ENCODE results near the gene RPS6KA2.

The RPS6KA2 gene

DNA sequence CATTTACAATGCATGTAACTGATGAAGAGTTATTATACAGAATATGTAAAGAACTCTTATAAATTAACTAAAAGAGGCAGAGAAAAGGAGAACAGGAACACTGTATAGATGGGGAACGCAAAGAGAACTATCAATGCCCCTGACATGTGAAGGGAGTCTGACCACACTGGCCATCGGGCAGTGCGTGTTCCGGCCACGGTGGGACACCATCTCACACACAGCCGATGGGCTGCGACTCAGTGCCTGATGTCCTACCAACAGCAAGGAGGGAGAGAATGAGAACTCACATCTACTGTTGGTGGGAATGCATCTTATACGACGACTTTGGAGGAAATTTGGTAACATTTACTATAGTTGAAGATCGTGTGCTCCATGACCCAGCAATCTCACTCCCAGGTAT lies 25.1 kb downstream of the RPS6KA2 start:
- H3K4me3 ChIP-seq (ENCODE audit: low read depth, low read length): no peak overlapping the region
- TF ChIP-seq CTCF (IDR thresholded peaks at IDR 0.05; ENCODE audit: insufficient read depth, low read length, missing control alignments): no peak
- no peak for DNase-seq (ENCODE audit: low read depth, low spot score)
- ChIA-PET POLR2A (no interaction called here), CTCF (interaction anchor here (1.5 kb wide), 1 partner anchor 13 kb away, joined by 3 read pairs; no protein-coding TSS in a partner anchor)

- ChIA-PET POLR2A (interaction anchor here (0.7 kb wide), 1 partner anchor 259 kb away, joined by 4 read pairs; no protein-coding TSS in a partner anchor), CTCF (interaction anchor here (1.0 to 3.6 kb wide), 4 partner anchors 11 to 26 kb away, joined by 3 to 21 read pairs (median 4); no protein-coding TSS in a partner anchor)
- DNase-seq (ENCODE audit: low read depth, low spot score): no peak
- TF ChIP-seq CTCF (IDR thresholded peaks at IDR 0.05; ENCODE audit: insufficient read depth, low read length, missing control alignments): no peak
- no peak overlapping the region for H3K4me3 ChIP-seq (ENCODE audit: low read depth, low read length)
Observed at GRCh38 chr6:166600931-166601330, 26.1 kb downstream of the RPS6KA2 start.

- no peak for DNase-seq (ENCODE audit: low read depth, low spot score)
- POLR2A ChIA-PET: no interaction called here
- TF ChIP-seq CTCF (IDR thresholded peaks at IDR 0.05; ENCODE audit: insufficient read depth, low read length, missing control alignments): no peak
- CTCF ChIA-PET: interaction anchor here (0.7 to 3.6 kb wide), 4 partner anchors 14 to 134 kb away, joined by 3 to 21 read pairs (median 4); partner anchors contain the start of gene RPS6KA2
- H3K4me3 ChIP-seq (ENCODE audit: low read depth, low read length): no peak overlapping the region
Observed at GRCh38 chr6:166599205-166599604, 27.8 kb downstream of the RPS6KA2 start.

- TF ChIP-seq CTCF (IDR thresholded peaks at IDR 0.05; ENCODE audit: insufficient read depth, low read length, missing control alignments): no peak
- H3K4me3 ChIP-seq (ENCODE audit: low read depth, low read length): no peak overlapping the region
- ChIA-PET CTCF (interaction anchor here (0.9 to 3.6 kb wide), 3 partner anchors 14 to 133 kb away, joined by 3 to 21 read pairs (median 5); partner anchors contain the start of gene RPS6KA2), POLR2A (interaction anchor here (0.7 kb wide), 1 partner anchor 546 kb away, joined by 3 read pairs; no protein-coding TSS in a partner anchor)
- peak; percentile 92 for DNase-seq (ENCODE audit: low read depth, low spot score)
Observed at GRCh38 chr6:166598441-166599138, 28.5 kb downstream of the RPS6KA2 start.

- no peak for DNase-seq (ENCODE audit: low read depth, low spot score)
- ChIA-PET POLR2A (interaction anchor here (0.7 kb wide), 1 partner anchor 545 kb away, joined by 3 read pairs; no protein-coding TSS in a partner anchor), CTCF (interaction anchor here (1.4 to 3.6 kb wide), 2 partner anchors 15 to 133 kb away, joined by 5 to 21 read pairs; no protein-coding TSS in a partner anchor)
- no peak for TF ChIP-seq CTCF (IDR thresholded peaks at IDR 0.05; ENCODE audit: insufficient read depth, low read length, missing control alignments)
- no peak overlapping the region for H3K4me3 ChIP-seq (ENCODE audit: low read depth, low read length)
Observed at GRCh38 chr6:166597711-166598440, 29.2 kb downstream of the RPS6KA2 start.

Measured in AG04449 (cell line).